ENCODE data around the gene PLEKHA1.

- TF ChIP-seq POLR2A (IDR thresholded peaks at IDR 0.05; ENCODE audit: borderline replicate concordance, extremely low read depth, insufficient read depth, insufficient read length) (no peak), CTCF (IDR thresholded peaks at IDR 0.05 in 2 of 3, conservative IDR thresholded peaks at IDR 0.05 in 1 of 3; ENCODE audit: borderline replicate concordance in 1 of 3, insufficient read depth in 1 of 3, low read depth in 2 of 3, low read length in 2 of 3) (no peak), REST (IDR thresholded peaks at IDR 0.05; ENCODE audit: low read depth) (no peak), RAD21 (IDR thresholded peaks at IDR 0.05; ENCODE audit: low read depth) (no peak), JUND (IDR thresholded peaks at IDR 0.05) (no peak), YY1 (IDR thresholded peaks at IDR 0.05; ENCODE audit: extremely low read depth, insufficient replicate concordance, low read depth, low read length) (no peak), EZH2phosphoT487 (IDR thresholded peaks at IDR 0.05; ENCODE audit: borderline replicate concordance) (no peak), FOSL1 (IDR thresholded peaks at IDR 0.05; ENCODE audit: low read depth) (no peak), SRF (IDR thresholded peaks at IDR 0.05; ENCODE audit: low read depth) (no peak), POLR2AphosphoS5 (IDR thresholded peaks at IDR 0.05; ENCODE audit: low read depth, low read length) (no peak), ATF3 (IDR thresholded peaks at IDR 0.05) (no peak), ZNF274 (IDR thresholded peaks at IDR 0.05; ENCODE audit: low read depth, low read length) (no peak), SP1 (IDR thresholded peaks at IDR 0.05; ENCODE audit: low read depth) (no peak), MAX (IDR thresholded peaks at IDR 0.05) (no peak)
Measured at GRCh38 chr10:122375679-122376160, 1.2 kb downstream of the PLEKHA1 start.
